Spleen (tissue), 7 donors: ENCODE results near the gene GAPVD1.

Source experiments
- POLR2A ChIP-seq, 3 donors: fragments of 450-650 bp; IDR thresholded peaks; one replicate each; pipeline ENCODE4 v1.5.1; 2017; ENCODE audit warnings: antibody characterized with exemption in 3 of 3, mild to moderate bottlenecking in 1 of 3
- POLR2AphosphoS5 ChIP-seq, 3 donors: sonication (generic); formaldehyde crosslinking; IDR thresholded peaks; one replicate each; pipeline ENCODE4 v1.5.1; 2017; ENCODE audit warnings: antibody characterized with exemption in 3 of 3
- TF ChIP-seq, protein P1 (sequence below), 11 experiments: fragments of 200-600 bp in 7 of 11; fragments of 450-650 bp in 4 of 11; sonication (generic) in 4 of 11; IDR thresholded peaks in 8 of 11; conservative IDR thresholded peaks in 3 of 11; 1 replicate in 7 of 11; 2 replicates in 4 of 11; pipeline versions ENCODE4 v1.4.0 to v1.8.0; 2016 to 2021; ENCODE audit warnings: antibody characterized with exemption in 11 of 11, inconsistent platforms in 4 of 11, mild to moderate bottlenecking in 1 of 11
- donor health status: DM: no; HTN: no; CAD: no; lungs with moderate emphysema.
- donor health status: DM: no; HTN: no; CAD: no.
- donor health status: DM: no; HTN: no; CAD: no.

DNA sequence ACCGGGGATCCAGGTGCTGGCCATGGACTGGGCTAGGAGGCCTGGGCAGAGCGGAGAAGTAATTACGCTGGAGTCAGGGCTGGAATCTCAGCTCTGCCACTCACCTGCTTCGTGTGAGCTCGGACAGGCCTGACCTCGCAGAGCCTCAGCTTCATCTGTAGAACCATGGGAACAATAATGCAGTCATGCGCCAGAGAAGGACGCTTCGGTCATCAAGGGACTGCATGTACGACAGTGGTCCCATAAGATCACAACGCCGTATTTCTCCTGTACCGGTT is 145.1 kb downstream of the GAPVD1 start:
- TF ChIP-seq, protein P1, sequence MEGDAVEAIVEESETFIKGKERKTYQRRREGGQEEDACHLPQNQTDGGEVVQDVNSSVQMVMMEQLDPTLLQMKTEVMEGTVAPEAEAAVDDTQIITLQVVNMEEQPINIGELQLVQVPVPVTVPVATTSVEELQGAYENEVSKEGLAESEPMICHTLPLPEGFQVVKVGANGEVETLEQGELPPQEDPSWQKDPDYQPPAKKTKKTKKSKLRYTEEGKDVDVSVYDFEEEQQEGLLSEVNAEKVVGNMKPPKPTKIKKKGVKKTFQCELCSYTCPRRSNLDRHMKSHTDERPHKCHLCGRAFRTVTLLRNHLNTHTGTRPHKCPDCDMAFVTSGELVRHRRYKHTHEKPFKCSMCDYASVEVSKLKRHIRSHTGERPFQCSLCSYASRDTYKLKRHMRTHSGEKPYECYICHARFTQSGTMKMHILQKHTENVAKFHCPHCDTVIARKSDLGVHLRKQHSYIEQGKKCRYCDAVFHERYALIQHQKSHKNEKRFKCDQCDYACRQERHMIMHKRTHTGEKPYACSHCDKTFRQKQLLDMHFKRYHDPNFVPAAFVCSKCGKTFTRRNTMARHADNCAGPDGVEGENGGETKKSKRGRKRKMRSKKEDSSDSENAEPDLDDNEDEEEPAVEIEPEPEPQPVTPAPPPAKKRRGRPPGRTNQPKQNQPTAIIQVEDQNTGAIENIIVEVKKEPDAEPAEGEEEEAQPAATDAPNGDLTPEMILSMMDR (IDR thresholded peaks at IDR 0.05 in 8 of 11, conservative IDR thresholded peaks at IDR 0.05 in 3 of 11), result no peak
- no peak for TF ChIP-seq POLR2AphosphoS5 (IDR thresholded peaks at IDR 0.05)
- no peak for TF ChIP-seq POLR2A (IDR thresholded peaks at IDR 0.05)
